ENCODE data around the gene INTS3. TPM values are rescaled to one million over a fixed set of nuclear protein-coding genes. Genes with fewer than 3 reads are reported as not detected.

The INTS3 gene
- total and polyA plus RNA-seq, 2 donors (not counting 3 experiments of a cell fraction or from before 2014, with no cell fraction given): 61.9 to 63.1 TPM

GRCh38 chr1:153699768-153700167 lies 28.1 kb upstream of the INTS3 start:
- FAIRE-seq (no peak), DNase-seq (ENCODE audit: low read depth, low spot score) (no peak)
- Histone ChIP-seq H3K9me1 (replicated peaks; ENCODE audit: control insufficient read depth, extremely low read depth, insufficient read depth, low read length) (no peaks in the 10 kb centered on the region), H4K20me1 (replicated peaks; ENCODE audit: control insufficient read depth, extremely low read depth, insufficient read depth, low read length) (no peaks in the 10 kb centered on the region), H3K36me3 (ENCODE audit: control insufficient read depth in 2 of 2, extremely low read depth in 1 of 2, insufficient read depth in 2 of 2, low read length in 2 of 2) (no peaks in the 10 kb centered on the region), H2AFZ (ENCODE audit: low read depth, low read length) (no peak overlapping the region), H3K27ac (ENCODE audit: insufficient read depth, low read depth, low read length) (no peak overlapping the region), H3K4me1 (ENCODE audit: control insufficient read depth, extremely low read depth, insufficient read depth, low read length) (peaks cover 26% of the 10 kb centered on the region), H3K4me2 (ENCODE audit: insufficient read depth, low read length) (no peak overlapping the region), H3K4me3 (replicated peaks in 1 of 3; ENCODE audit: insufficient read depth in 1 of 3, low read depth in 1 of 3, low read length in 3 of 3) (no peak overlapping the region), H3K9ac (replicated peaks; ENCODE audit: extremely low read depth, insufficient read depth, low read length) (no peak overlapping the region), H3K27me3 (ENCODE audit: control insufficient read depth in 2 of 2, insufficient read depth in 2 of 2, low read length in 2 of 2) (no peaks in the 10 kb centered on the region), H3K9me3 (replicated peaks; ENCODE audit: control insufficient read depth, insufficient read depth, low read length) (no peaks in the 10 kb centered on the region), H3K79me2 (ENCODE audit: control insufficient read depth, insufficient read depth, low read length) (no peaks in the 10 kb centered on the region)
- intact Hi-C loops (cut with micrococcal nuclease): loop anchor here (5.0 kb wide), 1 partner anchor 573 kb away; the partner anchor contains the start of gene HAX1
- TF ChIP-seq, protein P1, sequence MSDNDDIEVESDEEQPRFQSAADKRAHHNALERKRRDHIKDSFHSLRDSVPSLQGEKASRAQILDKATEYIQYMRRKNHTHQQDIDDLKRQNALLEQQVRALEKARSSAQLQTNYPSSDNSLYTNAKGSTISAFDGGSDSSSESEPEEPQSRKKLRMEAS (IDR thresholded peaks at IDR 0.05; ENCODE audit: insufficient read depth, insufficient read length): no peak
- TF ChIP-seq FOS (IDR thresholded peaks at IDR 0.05; ENCODE audit: borderline replicate concordance, insufficient read depth, low read length): no peak
- no peak for TF ChIP-seq MYC (IDR thresholded peaks at IDR 0.05; ENCODE audit: low read depth, low read length)
- no peak for TF ChIP-seq POLR2A (IDR thresholded peaks at IDR 0.05; ENCODE audit: low read depth, low read length)
- no peak for TF ChIP-seq CTCF (IDR thresholded peaks at IDR 0.05; ENCODE audit: extremely low read depth in 1 of 2, insufficient read depth in 1 of 2, low read depth in 1 of 2, low read length in 2 of 2)
- no peak for TF ChIP-seq POLR2AphosphoS5 (IDR thresholded peaks at IDR 0.05; ENCODE audit: insufficient read depth, low read depth, low read length)
- TF ChIP-seq JUN (IDR thresholded peaks at IDR 0.05; ENCODE audit: borderline replicate concordance, insufficient read depth, insufficient read length, low read depth): no peak
- no TSS peak for BruUV-seq (replicated peaks)
- ChIA-PET POLR2A (no interaction called here), CTCF (no interaction called here)
- dilution Hi-C loops (cut with MboI; ENCODE audit: extremely low pct_ligation_motif_present, low sequenced_read_pairs): no loop called here
